ENCODE results near the gene ITGA4.

The ITGA4 gene

DNA sequence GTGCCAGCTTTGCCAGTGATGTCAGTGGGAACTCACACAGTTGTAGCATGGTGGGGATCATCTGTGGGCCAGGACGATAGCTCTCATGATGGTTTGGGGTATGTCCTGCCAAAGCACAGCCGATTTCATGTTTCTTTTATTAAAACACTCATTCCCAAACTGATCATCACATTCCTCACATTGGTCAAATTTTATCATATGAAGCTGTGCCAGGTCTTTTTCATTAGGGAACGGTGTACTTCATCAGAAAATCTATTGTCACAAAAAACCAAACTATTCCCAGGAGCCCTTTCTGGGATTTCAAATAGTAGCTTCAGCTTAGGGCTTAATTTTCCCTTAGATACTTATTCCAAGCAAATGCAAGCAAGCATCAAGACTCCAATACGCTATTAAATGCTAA is 42.0 kb downstream of the ITGA4 start:
- no peak for DNase-seq (ENCODE audit: extremely low read depth in 1 of 2, low read depth in 1 of 2)

DNA sequence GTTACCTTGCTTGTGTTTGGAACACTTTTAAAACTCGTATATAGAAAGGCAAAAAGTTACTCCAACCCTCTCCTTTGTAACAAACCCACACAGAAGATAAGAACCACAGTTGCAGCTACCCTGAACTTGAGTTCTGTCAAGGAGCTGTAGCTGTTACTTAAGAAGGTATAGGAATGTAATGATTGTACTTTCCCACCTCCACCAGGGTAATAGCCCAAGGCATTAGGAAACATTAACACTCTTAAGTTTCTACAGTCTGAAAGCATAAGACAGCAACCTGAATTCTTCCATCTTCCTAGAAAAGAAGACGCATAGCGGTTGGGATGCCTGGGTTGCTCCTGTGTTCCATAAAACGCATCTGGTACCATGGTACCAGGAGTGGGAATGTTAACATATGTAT is 43.0 kb downstream of the ITGA4 start:
- no peak for DNase-seq (ENCODE audit: extremely low read depth in 1 of 2, low read depth in 1 of 2)

DNA sequence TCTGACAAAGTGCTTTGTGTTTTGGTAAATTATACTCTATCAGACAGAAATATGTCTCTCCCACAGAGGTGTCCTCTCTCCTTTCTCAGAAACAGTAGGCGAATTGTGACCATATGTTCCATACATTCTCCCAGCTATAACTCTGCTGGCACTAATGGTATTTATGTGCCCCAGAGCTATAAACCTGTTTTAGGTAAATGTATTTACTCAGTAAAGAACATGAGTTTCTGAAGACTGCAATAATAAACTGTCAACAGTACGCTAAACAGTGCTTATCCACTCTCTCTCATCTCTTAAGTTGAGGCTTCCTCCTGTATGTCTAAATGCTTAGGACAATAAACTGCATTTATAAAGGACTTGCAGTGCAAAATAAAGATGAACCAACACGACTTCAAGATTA is 58.5 kb downstream of the ITGA4 start:
- no peak for DNase-seq (ENCODE audit: extremely low read depth in 1 of 2, low read depth in 1 of 2)

DNA sequence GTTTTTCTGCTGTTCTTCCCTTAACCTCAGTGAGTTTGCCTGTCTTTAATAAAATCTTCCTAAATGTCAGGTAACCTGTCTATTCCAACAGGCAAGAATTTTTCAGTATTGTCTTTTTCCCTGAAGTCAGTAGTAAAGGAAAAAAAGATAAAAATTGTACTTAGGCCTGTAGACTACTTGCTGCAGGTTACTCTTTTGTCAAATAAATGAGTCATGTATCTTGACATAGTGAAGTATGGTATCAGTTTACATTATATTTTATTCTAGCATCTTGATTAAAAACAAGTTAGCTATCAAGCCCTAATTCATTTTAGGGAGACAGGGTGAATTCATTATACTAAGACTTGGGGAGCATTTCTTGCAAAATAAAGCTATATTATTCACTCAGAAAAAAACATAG is 59.8 kb downstream of the ITGA4 start:
- no peak for DNase-seq (ENCODE audit: extremely low read depth in 1 of 2, low read depth in 1 of 2)

DNA sequence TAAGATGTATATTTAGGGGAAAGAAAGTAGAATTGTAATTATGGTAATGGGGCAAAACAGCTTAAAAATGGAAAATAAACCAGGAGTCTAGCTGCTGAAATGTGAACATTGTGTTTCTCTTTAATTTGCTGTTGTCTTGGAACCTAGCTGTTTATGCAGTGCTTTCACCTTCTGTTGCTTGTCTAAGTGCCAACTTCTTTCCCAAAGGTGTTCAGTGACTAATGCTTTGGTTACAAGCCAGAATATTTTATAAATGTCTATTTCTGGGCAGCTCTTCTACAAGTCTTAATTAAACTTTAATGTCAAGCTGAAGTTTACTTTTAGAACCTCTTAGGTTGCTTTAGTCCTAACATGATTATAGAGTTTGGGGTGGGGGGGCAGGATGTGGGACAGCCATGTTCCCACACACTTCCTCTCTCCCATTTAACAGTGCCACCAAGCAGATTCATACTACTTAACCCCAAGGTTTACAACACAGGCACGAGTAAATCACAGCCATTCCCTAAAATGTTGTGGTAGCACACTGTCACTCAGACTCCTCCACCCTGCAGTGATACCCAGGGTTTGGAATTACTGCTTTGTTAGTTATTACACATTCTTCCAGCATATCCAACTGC is 60.6 kb downstream of the ITGA4 start:
- no peak for DNase-seq (ENCODE audit: extremely low read depth in 1 of 2, low read depth in 1 of 2)

DNA sequence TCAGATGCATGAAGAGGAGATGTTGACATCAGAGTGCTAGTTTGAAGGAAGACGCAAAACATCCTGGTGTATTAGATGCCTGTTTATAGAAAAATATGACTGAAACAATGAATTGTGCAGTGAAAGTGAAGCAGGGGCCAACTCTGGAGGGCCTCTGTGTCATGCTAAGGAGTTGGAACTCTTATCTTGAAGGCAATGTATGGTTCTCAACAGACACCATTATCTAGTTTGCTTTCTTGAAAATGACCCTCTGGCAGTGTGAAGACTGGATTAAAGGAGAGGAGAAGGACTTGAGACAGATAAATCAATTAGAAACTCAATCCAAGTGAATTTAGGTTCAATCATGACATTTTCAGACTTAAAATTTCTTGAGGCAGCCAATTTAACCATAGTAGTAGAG is 63.1 kb downstream of the ITGA4 start:
- DNase-seq (ENCODE audit: extremely low read depth in 1 of 2, low read depth in 1 of 2), result no peak

DNA sequence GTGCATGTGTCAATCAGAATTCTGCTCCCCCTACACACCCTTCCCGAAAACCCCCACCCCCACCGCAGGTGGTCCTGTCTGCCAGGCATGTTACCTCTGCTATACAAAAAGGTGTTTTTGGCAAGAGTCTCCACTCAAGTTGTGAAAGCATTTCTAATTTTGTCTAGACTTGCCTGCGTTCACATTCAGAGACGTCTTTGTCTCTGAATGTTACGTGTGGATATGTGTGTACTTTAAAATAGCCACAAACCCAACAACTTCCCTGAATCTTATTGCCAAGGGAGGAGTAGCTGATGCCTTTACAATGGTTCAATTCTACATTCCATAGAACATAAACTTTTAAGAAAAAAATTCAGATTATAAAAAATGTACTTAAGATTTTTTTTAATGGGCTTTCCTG is 66.6 kb downstream of the ITGA4 start:
- no peak for DNase-seq (ENCODE audit: extremely low read depth in 1 of 2, low read depth in 1 of 2)

DNA sequence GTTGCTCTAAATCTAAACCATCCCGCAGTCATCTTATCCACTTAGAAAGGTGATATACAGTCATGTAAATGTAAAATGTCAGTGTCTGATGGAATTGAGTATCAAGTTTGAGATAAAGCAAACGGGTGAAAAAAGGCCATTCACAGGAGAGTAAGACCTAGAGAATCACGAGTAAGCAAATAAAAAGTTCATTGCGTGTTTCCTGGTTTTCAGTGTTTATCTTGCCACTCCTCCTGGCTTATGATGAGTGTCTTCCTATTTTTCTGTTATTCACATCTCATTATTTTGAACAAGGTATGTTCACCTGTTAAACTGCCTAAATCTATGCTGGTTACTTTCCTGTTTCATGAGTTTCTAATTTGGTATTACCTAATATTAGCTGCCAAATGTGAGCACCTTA is 68.8 kb downstream of the ITGA4 start:
- DNase-seq (ENCODE audit: extremely low read depth in 1 of 2, low read depth in 1 of 2), result no peak

DNA sequence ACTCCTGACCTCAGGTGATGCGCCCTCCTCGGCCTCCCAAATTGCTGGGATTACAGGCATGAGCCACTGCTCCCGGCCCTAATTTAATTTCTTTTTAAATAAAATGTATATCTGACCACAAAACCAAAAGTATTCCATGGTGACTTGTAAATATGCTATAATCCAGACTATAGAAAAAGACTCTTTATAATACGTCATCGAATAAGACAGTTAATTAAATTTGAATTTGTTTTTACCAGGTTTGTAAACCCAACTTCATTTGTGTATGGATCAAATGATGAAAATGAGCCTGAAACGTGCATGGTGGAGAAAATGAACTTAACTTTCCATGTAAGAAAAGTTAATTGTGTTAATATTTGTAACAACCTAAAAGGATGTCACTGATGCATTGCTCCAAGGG is 69.9 kb downstream of the ITGA4 start:
- no peak for DNase-seq (ENCODE audit: extremely low read depth in 1 of 2, low read depth in 1 of 2)

DNA sequence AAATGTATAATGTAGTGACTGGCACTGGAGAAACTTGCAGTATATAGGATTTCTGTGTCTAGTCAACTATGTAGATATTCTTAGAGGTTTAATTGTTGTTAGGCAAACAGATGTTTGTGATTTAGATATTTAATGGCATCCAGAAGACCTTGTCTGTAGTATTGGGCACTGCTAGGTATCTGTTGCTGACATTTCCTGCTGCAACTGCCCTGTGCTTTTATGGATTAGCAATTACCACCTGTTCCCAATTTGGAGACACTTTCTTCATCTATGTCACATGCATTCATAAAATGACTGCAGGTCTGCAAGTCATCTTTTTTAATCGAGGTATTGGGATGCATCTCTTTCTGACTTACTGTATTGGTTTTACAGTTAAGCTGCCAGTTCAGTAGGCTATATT is 71.3 kb downstream of the ITGA4 start:
- no peak for DNase-seq (ENCODE audit: extremely low read depth in 1 of 2, low read depth in 1 of 2)

DNA sequence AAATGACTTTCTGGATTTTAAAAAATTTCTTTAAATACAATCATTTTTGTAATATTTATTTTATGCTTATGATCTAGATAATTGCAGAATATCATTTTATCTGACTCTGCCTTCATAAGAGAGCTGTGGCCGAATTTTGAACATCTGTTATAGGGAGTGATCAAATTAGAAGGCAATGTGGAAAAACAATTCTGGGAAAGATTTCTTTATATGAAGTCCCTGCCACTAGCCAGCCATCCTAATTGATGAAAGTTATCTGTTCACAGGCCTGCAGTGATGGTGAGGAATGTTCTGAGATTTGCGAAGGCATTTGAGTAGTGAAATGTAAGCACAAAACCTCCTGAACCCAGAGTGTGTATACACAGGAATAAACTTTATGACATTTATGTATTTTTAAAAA is 79.5 kb downstream of the ITGA4 start:
- no peak for DNase-seq (ENCODE audit: extremely low read depth in 1 of 2, low read depth in 1 of 2)

DNA sequence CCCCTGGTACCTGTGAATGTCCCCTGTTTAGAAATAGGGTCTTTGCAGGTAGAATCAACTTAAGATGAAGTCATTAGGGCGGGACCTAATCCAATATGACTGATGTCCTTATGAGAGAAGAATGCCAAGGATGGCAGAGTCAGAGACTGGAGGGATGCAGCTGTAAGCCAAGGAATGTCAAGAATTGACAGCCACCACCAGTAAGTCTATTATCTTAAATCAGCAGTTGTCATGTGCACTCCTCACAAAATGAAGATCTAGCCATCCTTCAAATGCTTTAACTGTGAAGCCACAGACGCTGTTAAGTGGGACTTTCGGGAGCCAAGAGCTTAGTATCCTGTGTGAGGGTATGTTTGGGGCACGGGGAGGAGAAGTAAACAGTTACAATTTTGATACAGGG is 83.2 kb downstream of the ITGA4 start:
- no peak for DNase-seq (ENCODE audit: extremely low read depth in 1 of 2, low read depth in 1 of 2)

DNA sequence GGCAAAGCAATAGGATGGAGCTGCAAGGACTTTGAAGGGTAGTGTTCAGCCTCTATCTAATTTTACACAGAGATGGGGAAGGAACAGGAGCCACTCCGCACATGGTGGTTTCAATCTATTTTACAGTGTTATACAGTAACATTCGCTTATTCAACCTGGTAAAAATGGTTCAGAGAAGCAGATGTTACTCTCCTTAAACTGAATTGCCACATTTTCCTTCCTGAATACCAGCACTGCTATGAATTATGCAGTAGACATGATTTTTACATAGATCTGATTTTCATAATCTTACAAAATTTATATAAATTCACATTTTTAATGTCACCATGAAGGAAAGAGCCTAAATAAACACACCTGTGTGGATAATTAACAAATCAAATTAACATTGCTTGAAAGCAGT is 85.0 kb downstream of the ITGA4 start:
- no peak for DNase-seq (ENCODE audit: extremely low read depth in 1 of 2, low read depth in 1 of 2)

DNA sequence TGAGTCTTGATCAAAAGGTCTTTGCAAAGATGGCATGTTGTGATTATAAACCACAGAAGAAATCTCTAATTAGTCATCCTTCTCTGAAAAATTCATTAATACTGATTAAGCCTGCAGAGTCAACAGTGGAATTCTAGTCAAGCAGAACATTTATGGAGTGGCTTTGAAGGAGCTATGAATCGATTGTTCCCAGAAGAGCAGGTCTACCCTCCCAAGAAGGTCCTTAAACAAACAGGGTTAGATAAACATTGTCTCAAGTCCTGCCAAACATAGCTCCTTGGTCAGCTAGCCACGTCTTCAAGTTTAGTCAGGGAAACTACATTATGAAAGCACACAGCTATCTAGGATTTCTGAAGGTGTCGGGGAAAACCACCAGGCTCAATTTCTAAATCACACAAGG is 88.9 kb downstream of the ITGA4 start:
- no peak for DNase-seq (ENCODE audit: extremely low read depth in 1 of 2, low read depth in 1 of 2)

DNA sequence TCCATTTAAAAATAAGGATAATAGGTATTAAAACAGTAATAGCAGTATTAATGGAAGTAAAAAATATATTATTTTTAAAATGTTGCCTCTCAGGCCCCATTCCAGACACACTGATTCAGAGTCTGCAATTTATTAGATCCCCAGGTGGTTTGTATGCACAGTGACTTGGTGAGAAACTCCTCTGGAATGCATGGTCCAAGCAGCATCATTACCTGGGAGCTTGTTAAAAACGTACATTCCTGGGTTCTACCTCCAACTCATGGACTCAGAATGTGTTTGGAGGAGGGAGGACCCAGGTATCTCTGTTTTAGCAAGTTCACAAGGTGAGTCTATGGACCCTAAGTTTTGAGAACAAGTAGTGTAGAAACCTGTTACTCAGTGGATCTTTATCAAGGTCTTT is 95.6 kb downstream of the ITGA4 start:
- no peak for DNase-seq (ENCODE audit: extremely low read depth in 1 of 2, low read depth in 1 of 2)

DNA sequence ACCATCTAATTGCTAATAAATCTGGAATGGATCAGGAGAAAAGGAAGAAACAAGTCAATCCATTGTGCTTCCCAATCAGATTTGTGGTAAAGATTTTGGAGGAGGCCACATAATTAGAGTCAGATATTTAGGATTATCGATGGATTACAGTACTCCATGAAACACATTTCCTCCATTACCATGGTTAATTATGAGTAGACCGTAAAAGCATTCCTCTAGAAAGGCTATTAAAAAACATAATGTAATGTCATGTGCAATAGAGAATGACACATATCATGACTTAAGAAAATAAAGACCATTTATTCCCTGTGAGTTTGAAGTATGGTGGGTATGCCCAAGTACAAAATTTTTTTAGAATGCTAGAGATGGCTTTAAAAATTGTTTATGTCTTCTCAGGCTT is 96.1 kb downstream of the ITGA4 start:
- no peak for DNase-seq (ENCODE audit: extremely low read depth in 1 of 2, low read depth in 1 of 2)

DNA sequence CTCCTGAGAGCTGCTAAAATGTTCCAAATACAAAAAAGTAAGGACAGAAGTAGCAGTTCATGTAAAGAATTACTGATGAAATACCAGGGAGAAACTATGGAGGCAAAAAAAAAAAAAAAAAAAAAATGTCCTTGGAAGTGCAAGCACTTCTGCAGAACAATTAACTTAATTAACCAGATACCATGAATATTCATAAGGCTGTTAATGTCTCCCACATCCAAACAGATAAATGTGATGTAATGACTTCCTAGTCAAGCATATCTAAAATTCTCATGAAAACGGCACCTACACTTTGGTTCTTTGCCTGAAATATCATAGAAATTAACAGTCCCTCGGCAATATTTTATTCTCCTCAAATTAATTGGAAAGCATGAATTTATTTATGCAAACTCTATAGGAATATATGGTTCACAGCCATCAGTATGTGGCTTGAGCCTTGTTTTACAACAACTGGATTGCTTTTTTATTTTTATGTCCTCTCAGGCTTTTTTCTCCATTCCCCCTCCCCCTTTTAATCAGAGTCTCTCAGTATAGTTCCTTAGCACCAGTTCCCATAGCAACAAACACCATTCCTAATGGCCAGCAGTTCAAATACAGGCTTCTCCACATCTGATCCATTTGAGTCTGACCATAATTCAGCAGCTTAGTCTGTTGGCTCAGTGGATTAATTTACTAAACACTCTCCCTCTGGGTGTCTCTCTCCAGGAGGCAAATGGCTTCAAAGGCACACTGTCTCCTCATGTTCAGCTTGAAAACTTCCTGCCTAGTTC is 97.1 kb downstream of the ITGA4 start:
- DNase-seq (ENCODE audit: extremely low read depth in 1 of 2, low read depth in 1 of 2), result no peak

DNA sequence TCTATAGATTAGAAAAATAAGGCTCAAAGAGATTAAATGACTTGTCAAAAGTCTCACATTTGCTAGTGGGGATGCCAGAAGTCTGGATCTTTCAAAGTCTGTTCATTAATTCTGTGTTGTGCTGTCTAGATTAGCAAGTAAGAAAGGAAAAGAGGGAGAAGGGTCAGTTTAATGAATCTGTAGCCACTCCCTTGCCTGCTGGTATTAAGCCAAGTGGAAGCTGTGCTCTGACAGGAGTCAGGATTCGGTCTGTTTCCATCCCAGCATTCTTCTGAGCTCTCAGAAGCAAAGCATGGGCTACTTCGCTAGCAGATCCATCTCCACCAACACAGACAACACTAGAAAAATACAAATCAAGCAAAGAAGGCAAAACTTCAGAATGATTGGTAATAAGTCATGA is 101.2 kb downstream of the ITGA4 start:
- no peak for DNase-seq (ENCODE audit: extremely low read depth in 1 of 2, low read depth in 1 of 2)

DNA sequence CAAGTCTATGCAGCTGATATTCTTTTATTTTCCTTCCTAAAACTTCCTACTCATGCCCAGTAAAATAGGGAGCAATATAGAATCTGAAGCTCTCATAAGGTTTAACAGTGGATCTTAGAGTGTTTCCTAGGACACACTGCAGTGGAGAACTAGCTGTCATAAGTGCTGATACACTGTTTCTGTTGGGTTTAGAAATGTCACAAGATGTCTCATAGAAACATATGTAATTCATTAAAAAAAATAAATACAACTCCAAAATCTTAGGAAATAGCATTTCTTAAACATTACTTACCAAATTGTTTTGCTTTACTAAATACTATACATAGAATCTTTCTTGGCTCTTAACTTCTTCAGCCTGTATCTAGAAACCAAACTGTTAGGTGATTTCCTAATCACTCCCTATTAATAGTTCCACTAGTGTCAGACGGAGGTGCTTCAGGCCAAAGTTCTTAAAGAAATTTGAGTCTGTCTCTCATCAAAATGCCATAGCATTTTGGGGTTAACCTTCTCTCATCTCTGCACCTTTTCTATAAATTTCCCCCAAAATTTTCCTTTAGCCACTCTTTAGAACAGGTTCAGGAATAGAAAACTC is 106.0 kb downstream of the ITGA4 start:
- no peak for DNase-seq (ENCODE audit: extremely low read depth in 1 of 2, low read depth in 1 of 2)

DNA sequence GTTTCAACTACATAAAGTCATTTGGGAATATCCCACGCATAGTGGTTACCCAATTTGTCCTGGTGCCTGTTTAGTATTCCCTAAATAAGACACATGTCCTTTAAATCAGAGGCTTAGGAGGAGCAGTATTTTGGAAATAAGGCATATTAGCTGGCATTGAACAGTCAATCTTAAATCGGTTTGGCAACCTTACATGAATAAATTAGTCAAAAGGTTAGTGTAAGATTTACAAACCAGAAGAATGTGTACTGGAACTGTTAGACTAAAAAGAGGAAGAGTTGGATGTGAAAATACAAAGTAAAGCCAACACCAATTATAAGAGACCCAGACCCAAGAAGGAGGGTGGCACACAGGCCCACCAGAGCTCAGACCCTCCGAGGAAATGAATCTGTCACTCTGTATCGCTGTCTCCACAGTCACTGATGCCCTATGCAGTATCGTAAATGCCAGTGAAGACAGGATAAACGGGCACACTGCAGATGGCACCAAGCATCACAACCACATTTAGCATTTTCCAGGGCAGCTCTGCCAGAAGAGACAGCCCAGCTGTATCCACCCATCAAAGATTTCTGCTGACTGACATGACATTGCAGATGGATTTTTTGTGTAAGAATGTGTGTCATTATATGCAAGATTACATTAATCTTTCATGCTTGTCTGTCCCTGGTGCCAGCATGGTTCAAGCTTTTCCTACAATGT is 109.3 kb downstream of the ITGA4 start:
- DNase-seq (ENCODE audit: extremely low read depth in 1 of 2, low read depth in 1 of 2), result no peak

DNA sequence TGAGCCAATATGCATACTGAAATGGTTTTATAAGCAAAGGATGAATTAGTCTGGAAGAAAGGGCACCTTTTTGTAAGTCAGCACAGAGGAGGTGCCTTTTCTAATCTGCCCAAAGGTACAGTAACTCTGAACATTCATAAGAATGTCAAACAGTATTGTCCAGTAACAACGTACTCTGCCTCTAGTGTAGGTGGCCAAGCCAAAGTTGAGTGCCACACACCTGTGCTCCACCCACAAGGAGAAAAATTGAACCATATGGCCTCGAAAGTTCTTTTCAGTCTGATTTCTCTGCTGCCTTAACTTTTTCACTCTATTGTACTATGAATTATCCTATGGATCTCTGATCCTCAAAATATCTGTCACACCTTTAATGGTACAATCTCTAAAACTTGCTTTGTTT is 112.9 kb downstream of the ITGA4 start:
- no peak for DNase-seq (ENCODE audit: extremely low read depth in 1 of 2, low read depth in 1 of 2)

All from stimulated activated CD8-positive, alpha-beta memory T cell treated with anti-CD3 and anti-CD28 coated beads, Interleukin-7, amount 100 ng/mL, for 48 hours (primary cell).